GM21576 (cell line): ENCODE results near the gene TGFBR3L.
"Not testable (repeated sequence)": the region's sequence is repeated elsewhere in the genome, so short reads cannot be mapped to it uniquely, and the experiment has no call there.

Experiments used
- ATAC-seq: cut with Tn5 transposase; IDR thresholded peaks from one replicate; pipeline ENCODE4 v1.9.1; 2021; ENCODE audit warnings: mild to moderate bottlenecking, moderate library complexity; ENCODE audit not compliant: unreplicated experiment

TGFBR3L gene

DNA sequence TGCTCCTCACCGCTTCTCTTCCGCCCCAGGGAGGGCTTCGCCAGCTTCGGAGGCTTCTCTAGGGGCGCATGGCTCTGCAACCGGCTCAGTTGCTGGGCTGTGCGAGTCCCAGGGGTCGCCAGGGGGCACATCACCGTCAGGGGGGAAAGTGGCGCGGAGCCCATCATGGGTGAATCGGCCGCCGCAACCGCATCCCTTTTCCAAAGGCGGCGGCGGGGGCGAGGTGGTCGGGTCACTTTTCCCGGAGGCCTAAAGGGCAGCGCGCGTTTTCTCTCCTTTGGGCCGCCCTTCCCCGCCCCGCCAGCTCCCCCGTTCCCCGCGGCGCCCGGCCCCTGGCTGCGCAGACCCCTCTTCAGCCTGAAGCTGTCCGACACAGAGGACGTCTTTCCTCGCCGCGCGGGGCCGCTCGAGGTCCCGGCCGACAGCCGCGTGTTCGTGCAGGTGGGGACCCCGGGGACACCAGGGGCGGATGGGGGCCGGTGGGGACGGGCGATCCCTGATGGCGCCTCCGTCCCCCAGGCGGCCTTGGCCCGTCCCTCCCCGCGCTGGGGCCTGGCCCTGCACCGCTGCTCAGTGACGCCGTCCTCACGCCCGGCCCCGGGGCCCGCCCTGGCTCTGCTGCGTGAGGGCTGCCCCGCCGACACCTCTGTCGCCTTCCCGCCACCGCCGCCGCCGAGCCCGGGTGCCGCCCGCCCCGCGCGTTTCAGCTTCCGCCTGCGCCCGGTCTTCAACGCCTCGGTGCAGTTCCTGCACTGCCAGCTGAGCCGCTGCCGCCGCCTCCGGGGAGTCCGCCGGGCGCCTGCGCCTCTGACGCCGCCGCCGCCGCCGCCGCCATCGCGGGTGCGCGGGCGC lies 1.7 kb downstream of the TGFBR3L start:
- no peak for ATAC-seq

DNA sequence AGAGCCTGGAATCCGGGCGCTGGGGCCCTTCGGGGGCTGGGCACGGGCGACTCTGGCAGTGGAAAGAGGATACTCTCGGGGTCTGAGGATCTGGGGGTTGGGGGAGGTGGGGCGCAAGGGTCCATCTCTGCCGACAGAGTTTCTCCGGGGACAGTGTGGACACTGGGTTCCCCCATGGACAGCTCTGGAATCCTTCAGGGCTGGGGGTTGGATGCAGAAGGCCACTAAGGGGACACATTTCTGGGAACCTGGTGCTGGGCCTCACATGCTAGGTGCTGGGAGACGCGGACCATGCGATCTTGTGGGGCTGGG lies 2.3 kb downstream of the TGFBR3L start:
- ATAC-seq = no peak

DNA sequence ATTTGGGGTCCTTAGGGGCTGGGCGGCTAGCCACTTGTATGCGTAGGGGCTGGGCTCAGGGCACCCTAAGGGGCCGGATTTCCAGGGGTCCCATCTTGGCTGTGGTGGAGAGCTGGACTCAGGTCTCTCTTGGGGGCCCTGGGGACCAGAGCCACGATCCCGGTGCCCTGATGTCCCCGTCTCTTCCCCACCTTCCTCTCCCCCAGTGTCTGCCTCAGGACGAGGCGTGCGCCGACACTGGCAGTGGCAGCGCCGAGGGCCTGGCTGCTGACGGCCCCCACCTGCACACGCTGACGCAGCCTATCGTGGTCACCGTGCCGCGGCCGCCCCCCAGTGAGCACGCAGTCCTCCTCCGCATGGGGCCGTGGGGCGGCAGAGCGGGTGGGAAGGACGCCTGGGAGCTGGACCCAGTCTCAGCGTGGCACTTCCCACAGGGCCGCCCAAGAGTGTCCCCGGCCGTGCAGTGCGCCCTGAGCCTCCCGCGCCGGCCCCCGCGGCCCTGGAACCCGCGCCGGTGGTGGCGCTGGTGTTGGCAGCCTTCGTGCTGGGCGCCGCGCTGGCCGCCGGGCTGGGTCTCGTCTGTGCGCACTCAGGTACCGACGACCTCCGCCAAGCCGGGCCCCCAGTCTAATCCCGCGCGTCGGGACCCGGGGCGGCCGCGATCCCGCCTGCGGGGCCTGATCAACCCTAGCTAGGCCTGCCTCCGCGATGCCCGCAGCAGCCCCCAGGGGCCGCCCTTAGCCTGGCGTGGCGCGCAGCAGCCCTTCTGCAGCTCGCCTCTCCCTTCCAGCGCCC lies 2.8 kb downstream of the TGFBR3L start:
- ATAC-seq = no peak

DNA sequence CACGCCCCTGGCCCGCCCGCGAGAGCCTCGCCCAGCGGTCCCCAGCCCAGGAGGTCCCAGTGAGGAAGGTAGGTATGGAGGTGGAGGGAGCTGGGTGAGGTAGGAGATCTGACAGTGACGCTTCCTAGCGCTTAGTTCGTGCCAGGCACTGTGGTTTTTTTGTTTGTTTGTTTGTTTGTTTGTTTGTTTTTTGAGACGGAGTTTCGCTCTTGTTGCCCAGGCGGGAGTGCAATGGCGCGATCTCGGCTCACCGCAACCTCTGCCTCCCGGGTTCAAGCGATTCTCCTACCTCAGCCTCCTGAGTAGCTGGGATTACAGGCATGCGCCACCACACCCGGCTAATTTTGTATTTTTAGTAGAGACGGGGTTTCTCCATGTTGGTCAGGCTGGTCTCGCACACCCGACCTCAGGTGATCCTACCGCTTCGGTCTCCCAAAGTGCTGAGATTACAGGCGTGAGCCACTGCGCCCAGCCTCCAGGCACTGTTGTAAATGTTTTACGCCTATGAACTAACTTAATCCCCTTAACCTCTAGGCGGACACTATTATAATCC lies 3.5 kb downstream of the TGFBR3L start:
- ATAC-seq = not testable (repeated sequence)

DNA sequence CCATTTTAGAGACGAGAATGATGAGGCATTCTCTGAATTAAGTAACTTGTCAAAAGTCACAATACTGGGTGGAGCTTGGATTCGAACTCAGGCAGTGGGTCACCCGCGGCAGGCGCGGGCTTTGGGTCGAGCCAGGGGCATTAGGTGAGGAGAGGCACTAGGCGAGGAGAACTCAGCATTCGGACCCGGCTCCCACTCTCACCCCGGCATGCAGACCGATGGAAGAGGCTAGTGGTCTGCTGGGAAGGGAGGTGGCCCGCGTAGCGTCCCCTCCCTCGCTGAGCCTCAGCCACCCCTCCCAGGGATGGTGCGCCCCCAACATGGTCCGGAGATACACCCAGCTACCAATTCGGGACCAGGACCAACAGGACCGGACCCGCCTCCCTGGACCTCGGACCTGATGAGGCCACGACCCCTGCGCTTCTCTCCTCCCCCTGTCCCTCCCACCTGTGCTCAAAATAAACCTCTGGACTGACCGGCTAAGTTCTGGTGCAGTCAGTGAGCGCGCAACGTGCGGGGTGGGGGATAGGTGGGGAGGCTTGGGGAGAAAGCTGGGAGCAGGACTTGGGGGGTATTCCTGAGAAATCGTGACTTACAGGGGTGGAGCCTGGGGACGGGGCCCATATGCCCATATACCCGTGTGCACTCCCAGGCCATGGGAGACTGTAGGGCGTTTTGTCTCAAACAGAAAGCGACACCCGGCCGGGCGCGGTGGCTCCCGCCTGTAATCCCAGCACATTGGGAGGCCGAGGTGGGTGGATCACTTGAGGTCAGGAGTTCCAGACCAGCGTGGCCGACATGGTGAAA lies 4.2 kb downstream of the TGFBR3L start:
- no peak for ATAC-seq

DNA sequence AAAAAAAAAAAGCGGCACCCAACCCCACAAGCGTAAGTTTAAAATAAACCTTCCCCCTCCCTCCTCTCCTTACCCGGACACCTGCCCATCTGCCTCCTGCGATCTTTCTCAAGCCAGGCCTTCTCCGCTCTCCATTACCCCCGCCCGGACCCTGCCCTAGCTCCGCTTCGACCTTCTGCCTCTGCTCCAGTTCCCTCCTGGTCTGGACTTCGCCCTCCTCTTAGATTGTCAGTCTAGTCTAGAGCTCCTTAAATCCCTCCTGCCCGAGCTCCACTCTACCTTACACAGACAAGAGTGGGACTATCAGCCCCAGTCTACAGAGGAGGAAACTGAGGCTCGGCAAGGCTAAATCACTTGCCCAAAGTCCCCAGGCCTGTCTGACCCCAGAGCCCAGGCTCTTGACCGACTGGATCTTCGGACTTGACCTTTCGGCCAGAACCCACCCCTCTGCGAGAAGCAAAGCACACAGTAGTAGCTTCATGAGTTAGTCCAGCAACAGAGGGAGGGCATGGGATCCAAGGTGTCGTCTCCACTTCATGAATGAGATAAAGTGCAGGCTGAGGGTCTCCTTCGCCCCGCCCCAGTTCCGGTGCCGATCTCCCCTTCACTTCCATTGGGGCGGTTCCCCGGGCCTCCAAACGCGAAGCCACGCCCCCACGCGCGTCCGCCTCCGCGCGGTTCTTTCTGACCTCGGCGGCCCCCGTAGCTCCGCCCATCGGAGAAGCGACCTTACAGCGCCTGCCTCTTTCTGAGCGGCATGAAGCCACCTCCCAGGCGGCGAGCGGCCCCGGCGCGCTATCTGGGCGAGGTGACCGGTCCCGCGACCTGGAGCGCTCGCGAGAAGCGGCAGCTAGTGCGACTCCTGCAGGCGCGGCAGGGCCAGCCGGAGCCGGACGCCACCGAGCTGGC lies 5.2 kb downstream of the TGFBR3L start, which contains the start of gene SNAPC2:
TSS of gene SNAPC2 (plus strand) at position 729 of the 909 bp plus-strand sequence. CDS start at position 758, 29 bp downstream.
- ATAC-seq = peak; percentile 54

DNA sequence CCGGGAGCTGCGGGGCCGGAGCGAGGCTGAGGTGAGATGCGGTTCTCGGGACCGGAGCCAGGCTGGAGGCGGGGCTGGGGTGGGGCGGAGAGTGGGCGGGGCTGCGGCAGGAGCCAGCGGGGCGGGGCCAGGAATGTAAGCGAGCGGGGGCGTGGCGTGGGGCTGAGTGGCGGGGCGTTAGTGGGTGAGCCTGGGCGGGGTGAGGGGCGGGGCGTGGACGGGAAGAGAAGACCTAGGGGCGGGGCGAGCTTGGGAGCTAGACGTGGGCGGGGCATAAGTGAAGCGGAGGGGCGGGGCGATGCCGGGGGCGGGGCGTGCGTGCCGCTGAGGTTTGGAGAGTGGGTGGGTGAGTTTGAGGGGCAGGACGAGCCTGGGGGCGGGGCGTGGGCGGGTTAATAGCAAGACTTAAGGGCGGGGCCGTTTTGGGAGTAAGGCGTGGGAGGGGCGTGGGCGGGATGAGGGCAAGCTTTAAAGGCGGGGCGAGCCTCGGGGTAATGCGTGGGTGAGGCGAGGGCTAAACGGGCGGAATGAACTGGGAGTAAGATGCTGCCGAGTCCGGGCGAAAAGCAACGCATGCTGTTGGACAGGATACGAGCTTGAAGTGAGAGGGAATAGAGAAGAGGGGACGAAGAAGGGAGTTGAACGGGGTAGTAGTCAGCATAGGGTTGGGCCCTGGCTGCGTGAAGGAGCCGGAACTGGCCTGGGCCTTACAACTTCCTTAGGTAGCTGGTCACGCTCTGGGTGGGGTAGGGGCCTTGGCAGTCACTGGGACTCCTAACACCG lies 6.1 kb downstream of the TGFBR3L start:
- ATAC-seq = peak; percentile 29

DNA sequence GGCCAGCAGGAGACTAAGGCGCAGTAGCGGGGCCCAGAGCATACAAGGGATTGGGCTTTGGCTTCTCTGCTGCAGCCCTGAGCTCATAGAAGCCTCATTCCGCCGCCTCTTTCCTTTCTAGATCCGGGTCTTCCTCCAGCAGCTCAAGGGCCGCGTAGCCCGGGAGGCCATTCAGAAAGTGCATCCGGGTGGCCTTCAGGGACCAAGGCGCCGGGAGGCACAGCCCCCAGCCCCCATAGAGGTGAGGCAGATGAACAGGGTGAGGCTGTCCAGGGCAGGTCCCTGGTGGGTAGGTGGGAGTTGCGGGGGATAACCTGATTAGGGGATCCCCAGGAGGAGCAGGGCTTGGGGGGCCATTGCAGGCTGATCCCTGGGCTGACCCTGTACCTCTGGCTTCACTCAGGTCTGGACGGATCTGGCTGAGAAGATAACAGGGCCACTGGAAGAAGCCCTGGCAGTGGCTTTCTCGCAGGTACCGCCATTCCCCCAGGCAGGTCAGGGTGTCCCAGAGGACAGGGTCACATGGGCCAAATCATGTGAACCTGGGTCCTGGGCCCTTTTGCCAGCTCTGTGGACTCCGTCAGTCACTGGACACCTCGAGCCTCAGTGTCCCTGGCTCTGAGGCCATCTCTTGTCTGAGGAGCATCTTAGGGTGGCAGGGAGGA lies 6.8 kb downstream of the TGFBR3L start:
- no peak for ATAC-seq

DNA sequence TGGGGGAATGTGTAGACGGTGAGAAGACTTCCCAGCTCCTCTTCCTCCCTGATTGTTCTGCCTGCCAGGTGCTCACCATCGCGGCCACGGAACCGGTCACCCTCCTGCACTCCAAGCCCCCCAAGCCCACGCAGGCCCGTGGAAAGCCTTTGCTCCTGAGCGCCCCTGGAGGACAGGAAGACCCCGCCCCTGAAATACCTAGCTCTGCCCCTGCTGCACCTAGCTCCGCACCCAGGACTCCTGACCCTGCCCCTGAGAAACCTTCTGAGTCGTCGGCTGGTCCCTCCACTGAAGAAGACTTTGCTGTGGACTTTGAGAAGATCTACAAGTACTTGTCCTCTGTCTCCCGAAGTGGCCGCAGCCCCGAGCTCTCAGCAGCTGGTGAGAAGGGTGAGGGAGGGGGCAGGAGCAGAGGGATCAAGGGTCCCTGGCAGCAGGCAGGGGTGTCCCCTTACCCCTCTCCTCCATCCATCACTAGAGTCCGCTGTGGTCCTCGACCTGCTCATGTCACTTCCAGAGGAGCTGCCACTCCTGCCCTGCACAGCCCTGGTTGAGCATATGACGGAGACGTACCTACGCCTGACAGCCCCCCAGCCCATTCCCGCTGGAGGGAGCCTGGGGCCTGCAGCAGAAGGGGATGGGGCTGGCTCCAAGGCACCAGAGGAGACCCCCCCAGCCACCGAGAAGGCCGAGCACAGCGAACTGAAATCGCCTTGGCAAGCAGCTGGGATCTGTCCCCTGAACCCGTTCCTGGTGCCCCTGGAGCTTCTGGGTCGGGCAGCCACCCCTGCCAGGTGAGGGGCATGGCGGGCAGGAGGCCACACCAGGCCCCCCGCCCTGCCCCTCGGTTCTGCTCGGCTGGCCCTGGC lies 7.6 kb downstream of the TGFBR3L start:
- no peak for ATAC-seq

DNA sequence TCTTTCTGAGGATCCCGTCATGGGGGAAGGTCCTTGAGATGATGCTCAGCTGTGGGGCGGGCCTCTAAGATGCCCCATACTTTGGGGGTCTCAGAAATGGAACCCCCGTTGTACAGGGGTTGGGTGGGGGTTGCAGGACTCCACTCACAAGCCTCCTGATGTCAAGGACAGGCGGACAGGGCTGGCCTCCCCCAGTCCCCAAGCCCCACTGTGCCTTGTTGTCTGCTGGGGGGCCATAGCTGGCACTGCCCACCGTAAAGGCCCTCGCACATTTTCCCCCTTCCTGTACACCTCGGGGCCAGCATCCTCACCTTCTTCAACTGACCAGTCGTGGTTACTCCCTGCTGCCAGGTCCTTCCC lies 8.2 kb downstream of the TGFBR3L start:
- no peak for ATAC-seq

DNA sequence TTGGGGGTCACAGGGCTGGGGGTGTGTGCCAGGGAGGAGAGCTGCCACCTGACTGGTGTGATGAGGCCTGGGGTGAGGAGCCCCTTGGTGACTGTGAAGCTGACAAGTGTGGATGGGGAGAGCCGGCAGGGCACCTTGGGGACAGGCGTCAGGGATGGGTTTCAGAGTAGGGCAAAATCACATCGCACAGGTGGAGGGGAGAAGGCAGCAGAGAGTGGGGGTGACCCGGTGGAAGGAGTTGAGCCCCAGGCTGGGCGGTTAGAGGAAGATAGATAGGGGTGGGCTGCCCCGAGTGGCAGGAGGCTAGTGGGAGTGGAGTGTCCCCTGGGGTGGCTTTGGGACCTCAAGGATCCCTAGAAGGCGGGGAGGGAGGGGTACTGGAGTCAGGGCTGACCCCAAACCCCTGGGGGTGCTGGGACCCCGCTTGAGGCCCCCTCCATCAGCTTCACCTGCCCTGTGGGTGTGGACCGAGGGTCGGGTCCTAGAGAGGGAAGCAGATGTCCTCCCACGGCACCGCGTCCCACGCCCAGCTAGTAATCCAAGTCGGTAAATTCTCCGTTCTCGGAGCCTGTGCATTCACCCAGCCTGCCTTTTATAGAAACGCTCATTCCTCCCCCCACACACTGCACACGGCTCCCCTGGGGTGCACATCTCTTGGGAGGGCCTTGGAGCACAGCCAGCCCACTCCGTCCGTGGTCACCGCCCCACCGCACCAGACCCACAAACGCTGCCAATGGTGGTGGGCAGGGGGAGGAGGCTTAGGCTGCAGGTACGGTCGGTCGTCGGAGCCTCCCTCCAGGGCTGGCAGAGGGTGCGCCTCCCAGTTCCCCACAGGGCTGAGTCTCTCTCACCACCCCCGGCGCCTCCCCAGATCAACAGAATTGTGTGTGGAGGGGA lies 8.9 kb downstream of the TGFBR3L start:
- no peak for ATAC-seq

DNA sequence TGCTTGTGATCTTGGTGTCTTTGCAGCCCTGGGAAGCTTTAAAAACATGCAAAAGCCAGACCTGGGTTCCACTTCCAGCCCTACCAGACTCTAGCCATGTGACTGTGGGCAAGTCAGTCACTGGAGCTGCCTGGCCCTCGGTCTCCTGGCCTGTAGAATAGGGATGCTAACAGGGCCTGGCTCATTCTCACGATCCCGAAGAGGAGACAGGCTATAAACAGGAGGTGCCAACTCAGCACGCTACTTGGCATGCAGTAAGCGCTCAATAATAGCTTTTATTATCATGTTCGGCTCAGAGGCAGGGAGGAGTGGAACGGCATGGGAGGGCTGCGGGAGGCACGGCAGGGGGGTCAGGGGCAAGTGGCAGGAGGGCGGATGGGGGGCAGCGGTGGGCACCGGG lies 9.6 kb downstream of the TGFBR3L start:
- no peak for ATAC-seq

DNA sequence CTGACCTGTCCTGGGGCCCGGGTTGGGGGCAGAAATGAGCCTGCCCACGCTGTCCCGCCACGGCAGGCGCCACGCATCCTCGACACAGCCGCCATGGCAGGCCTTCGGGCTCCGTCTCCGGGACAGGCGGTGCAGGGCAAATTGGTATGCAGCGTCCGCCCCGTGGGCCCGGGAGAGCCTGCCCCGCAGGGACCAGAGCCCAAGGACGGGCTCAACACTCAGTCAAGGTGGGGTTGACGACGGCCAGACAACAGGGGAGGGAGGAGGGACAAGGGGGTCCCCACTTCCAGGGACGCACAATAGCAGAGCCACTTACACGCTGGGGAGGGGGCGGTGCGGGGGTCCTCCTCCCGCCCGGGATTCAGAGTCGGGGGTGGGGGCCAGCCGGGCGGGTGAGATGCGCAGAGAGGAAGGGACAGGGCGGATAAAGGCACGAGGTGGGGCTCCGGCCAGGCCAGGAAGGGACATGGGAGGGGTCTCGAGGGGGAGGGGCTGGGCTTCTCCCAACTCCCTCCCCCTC lies 10.1 kb downstream of the TGFBR3L start:
- ATAC-seq = no peak

DNA sequence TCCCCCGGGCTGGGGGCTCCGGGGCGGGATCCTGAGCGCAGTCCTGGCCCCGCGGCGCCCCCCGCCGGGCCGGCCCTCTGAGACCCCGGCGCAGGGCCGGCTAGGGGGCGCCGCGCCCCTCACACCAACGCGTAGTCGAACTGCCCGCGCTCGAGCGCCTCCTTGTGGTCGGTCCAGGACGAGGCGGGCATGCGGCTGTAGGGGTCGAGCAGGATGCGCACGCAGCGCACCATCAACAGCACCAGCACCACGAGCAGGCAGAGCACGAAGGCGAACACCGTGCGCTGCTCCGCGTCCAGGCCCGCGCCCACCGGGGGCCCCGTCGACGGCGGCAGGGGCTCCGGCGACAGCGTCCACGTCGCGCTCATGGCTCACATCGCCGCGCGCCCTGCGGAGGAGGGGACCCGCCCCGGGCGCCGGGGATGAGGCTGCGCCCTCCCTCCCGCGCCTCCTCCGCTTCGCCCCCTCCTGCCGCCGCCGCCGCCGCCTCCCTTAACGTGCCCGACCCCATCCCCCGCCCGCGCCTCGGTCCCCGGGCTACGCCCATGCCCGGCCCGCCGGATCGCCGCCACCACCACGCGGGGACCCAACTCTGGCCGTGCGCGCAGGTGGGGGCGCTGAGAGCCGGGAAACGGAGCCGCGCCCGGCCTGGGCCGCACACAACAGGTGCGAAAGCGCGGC lies 10.7 kb downstream of the TGFBR3L start:
- ATAC-seq = no peak

DNA sequence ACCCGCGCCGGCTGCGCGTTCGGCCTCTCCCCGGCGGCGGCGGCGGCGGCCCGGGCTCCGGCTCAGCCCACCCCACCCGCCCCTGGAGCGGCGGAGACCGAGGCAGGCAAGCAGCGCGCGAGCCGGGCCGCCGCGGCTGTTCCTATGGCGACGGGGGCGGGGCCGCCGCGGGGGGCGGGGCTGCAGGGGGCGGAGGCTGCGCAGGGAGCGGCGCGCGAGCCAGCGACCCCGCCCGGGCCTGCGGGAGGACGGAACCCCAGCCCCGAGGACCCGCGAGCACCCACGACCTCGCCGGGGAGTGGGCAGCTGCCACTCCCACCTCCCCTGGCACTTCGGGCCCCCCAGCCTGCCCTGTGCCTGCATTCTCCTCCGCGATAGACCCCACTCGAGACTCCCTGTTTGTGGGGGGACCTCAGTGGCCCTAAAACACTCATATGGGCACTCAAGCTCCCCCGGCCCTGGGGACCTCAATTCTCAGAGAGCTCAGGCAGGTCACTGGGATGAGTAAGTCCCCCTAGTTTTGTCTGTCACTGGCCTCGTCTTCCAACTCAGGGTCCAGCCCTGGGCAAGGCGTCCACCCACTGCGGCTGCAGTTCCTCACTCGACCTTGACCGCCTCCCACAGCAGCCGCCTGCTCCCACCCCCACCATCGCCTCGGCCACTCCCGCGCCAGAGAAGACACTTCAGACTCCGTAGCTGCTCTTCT lies 11.5 kb downstream of the TGFBR3L start, which contains the start of gene CTXN1:
TSS of gene CTXN1 (minus strand) at position 115 of the 706 bp plus-strand sequence. CDS start 597 bp downstream, outside the sequence.
- ATAC-seq = no peak
